Activated CD8-positive, alpha-beta memory T cell treated with anti-CD3 and anti-CD28 coated beads, Interleukin-2, amount 50 U/mL, for 24 hours (primary cell): ENCODE measurements around the gene IL19.
"Not testable (repeated sequence)": the region's sequence is repeated elsewhere in the genome, so short reads cannot be mapped to it uniquely, and the experiment has no call there.

Experiments
- DNase-seq: peaks from one replicate; pipeline ENCODE4 v3.0.0-alpha.2; 2020; ENCODE audit errors: extremely low read depth

IL19 gene

DNA sequence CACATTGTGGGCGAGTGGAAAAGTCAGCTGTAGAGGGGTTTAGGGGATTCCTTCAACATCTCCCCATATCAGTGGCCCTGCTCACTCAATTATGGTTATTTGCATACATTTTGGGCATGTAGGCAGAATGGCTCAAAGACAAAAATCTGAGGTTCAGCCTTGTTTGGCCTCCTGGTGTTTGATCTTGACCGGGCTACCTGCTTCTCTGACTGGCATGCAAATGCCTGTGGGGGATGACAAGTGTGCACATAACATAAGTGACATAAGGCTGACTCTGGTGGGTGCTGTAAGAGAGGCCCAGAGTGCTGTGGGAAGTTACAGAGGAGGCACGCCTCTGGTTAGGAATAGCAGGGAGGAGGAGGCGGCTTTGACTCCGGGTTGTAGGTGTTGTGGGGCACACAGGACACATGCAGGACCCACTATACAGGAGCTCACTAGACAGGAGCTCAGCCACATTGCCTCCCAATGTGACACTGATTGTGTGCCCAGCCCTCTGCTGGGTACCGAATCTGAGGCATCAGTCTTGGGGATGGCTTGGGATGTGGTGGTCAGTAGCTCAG, 29.4 kb upstream of the IL19 start:
- DNase-seq: no peak

DNA sequence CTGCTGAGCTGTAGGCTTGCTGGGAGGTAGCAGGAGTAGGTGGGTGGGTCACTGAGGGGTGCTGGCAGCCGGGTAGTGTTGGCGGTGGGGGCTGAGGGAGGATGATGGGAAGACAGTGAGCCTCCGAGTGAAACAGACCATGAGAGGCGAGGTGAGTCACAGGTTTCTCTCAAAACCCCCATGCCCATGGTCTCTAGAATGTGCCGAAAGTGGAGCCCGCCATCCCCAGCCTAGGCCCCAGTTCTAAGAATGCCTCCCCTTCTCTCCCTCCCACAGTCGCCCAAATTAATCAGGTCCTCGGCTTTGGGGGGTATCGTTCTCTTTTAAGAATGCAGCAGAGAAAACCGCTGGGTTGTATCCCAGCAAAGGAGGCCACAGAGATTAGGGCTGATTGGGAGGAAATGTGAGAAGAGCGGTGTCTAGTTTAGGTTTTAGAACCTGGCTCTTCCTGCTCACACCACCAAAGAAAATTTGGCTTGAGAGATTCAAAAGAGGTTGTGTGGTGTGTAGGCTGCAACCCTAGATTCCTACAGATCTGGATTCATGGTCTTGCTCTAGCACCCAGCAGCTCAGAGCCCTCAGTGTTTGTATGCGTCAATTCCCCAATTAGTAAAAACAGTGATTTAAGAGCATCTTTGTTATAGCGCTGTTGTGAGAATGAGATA, 27.7 kb upstream of the IL19 start:
- no peak for DNase-seq

DNA sequence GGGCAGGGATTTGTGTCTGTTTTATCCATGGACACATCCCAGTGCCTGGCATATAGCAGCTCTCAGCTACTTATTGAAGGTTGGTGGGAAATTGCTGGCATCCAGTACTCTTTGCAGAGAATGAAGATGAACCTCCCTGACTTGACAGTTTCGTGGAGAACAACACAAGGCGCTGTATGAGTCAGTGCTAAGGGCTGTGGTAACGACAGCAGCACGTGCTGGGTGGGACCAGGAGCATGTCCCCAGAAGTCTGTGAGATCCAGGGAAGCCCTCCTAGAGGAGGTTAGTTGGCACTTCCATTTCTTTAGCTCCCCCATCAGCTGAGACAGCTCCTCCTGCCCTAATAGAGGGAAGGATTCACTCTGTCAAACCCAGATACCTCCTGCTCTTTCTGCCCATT, 25.9 kb upstream of the IL19 start:
- no peak for DNase-seq

DNA sequence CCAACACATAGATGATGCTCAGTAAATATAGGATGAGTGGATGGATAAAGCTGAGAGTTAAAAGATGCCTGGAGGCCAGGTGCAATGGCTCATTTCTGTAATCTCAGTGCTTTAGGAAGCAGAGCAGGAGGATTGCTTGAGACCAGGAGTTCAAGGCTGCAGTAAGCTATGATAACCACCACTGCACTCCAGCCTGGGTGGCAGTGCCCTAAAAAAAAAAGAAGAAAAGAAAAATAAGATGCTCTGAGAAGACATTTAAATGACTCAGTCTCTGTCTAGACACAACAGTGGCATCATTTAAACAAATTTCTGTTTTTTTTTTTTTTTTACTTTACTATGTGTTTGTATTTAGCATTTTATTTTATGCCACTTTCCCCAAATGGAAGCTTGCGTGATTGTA, 25.3 kb upstream of the IL19 start:
- DNase-seq: no peak

DNA sequence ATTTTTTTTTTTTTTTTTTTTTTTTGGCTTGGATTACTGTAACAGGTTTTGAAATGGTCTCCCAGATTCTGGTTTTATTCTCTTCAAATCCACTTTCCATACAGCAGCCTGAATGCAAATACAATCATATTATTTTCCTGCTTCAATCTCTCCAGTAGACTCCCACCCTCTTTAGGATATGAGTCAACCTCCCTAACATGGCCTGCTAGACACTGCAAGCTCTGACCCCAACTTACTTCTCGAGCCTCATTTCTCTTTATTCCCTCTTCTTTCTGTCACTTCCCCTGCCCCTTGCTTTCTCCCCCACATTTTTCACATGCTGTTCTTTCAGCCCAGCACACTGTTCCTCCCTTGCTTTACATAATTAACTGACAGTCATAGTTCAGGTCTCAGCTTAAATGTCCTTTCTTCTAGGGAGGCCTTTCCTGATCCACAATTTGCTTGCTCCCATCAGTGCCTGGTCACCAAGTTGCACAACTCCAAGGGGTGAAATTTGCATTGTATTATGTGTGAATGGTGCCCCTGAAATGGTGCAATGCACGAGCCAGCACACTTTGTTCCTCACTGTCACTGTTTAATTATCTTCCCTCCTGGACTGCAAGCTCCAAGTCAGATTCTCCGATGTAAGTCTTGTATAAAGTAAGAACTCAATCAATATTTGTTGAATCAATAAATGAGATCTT, 22.1 kb upstream of the IL19 start:
- no peak for DNase-seq

DNA sequence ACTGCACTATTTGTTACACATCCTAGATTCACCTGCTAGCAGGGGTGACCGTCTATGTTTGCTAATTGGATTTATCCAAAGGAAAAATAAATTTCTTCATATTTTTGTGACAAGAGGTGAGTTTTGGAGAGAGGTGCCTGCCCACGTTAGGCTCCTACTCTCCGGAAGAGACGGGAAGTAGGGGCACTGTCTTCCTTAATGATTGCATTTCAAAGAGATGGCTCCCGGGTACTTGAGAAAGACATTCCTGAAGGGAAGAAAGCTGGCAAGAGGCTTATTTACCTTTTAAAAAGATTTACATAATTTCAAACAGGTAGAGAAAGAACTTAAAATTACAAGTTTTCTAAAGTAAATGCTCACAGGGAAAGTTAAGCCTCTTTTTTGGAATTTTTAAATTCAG, 18.7 kb upstream of the IL19 start:
- DNase-seq: no peak

DNA sequence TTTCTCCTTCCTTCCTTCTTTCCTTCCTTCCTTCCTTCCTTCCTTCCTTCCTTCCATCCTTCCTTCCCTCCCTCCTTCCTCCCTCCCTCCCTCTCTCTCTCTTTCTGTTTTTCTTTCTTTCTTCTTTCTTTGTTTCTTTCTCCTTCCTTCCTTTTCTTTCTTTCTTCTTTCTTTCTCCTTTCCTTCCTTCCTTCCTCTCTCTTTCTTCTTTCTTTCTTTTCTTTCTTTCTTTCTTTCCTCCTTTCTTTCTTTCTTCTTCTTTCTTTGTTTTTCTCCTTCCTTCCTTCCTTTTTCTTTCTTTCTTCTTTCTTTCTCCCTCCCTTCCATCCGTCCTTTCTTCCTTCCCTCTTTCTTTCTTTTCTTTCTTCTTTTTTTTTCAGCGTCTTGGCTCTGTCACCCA, 18.1 kb upstream of the IL19 start:
- DNase-seq: no peak

DNA sequence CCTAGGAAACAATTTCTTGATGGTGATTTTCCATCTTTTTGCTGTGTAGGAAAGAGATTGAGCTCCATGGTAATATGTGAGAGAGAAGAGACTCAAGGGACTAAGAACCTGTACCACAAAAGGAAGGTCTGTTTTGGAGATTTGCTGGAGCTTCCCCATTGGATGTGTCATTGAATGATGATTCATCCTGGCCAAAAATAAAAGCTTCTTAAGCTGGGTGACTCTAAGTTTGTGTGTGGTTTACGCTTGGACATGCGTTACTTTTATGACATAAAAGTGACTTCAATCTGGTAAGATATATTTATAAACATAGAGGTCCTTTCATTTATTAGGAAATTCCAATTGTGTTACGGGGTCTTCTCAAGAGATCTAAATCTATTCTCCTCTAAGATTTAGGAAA, 17.4 kb upstream of the IL19 start:
- no peak for DNase-seq

DNA sequence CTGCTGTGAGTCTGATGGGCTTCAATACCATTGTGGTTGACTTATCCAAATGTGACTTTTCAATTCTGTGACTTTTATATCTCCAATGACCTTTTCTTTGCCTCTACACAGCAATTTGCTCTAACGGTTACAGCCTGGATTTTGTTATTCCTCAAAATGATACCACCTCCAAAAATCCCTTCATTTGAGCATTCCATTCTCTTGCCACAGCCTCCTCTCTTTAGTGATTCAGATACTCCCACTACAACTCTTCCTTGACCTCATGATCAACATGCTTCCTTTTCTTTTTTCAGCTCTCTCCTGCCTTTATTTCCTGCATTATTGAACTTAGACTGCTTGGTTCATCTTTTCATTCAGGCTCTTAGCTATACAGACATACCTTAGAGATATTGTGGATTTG, 16.6 kb upstream of the IL19 start:
- DNase-seq: no peak

DNA sequence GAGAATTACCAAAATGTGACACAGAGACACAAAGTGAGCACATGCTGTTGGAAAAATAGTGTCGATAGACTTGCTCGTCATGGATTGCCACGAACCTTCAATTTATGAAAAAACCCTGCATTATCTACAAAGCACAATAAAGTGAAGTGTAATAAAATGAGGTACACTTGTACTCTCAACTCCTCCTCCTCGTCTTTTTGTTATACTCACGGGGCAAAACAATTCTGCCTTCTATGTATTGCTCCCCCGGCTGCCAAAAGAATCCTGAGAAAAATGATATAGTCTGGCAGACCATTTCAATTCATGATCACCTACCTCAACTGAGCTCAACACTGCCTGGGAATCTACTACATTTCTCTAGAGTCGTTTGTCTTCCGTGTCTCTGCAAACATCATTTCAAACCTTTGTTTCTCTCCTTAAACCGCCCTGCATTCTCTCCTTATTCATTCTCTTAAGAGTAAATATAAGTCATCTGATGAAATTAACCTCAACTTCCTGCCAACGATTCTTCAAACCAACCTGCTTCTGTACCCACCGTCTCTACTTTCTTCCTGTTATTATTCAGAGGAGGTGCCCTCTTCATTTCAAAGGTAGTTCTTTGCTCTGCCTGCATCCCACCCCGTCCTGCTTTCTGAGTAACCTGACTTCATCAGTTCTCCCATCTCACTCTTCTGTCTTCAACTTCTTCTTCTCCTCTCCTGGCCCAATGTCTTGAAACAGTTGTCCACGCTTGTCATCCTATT, 12.9 kb upstream of the IL19 start:
- no peak for DNase-seq

DNA sequence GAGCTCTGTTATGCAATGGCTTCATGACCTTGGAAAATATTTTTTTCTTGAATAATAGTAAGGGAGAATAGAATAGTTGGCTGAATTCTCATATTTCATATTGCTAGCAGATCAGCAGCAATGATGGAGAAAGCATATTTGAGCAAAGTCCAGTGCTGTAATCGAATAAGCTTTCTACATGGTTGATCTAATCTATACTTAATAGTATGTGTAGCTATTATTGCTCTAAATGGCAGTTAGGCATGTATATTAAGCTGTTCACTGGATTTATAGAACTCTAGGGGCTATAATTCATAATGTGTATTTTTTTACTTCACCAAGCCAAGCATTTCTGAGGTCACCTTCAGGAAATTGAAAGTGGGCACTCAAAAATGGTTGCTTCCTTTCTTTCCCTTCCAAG, 10.0 kb upstream of the IL19 start:
- no peak for DNase-seq

DNA sequence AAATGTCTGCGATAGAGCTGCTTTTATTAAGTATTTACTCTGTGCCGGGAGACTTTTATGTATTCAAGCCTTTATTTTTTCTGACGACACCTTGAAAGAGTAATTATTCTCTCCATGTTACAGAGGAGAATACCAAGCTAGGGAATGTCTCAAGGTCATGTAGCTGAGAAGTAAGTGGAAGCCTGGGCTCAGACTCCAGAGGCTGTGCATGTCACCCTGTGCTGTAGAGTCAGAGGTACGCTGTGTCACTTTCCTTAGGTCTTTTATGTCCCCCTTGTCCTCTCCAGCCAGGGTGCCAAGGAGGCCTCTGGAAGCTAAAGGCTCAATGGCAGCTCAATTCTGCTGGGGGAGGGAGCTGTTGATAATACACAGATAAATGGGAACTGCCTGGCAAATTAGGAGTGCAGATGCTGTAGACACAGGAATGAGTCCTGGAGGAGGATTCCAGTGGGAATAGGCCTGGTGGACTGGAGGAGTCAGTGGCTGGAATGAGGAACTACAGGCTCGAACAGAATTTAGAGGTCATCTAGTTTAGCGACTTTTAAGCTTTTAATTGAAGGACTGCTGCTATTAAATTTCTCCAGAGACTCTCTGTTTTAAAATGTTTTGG, 9.3 kb upstream of the IL19 start:
- DNase-seq: no peak

DNA sequence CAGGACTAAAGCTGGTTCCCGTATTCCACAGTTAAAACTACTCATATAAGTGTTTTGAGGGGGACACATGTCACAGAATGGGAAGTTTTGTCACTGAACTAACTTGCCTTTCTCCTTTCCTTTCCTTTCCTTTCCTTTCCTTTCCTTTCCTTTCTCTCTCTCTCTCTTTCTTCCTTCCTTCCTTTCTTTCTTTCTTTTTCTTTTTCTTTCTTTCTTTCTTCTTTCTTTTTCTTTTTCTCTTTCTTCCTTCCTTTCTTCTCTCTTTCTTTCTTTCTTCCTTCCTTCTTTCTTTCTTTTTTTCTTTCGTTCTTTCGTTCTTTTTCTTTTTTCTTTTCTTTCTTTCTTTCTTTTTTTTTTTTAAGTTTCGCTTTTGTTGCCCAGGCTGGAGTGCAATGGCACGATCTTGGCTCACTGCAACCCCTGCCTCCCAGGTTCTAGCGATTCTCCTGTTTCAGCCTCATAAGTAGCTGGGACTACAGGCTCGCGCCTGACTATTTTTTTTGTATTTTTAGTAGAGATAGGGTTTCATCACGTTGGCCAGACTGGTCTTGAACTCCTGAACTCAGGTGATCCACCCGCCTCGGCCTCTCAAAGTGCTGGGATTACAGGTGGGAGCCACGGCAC, 7.7 kb upstream of the IL19 start:
- not testable (repeated sequence) for DNase-seq

DNA sequence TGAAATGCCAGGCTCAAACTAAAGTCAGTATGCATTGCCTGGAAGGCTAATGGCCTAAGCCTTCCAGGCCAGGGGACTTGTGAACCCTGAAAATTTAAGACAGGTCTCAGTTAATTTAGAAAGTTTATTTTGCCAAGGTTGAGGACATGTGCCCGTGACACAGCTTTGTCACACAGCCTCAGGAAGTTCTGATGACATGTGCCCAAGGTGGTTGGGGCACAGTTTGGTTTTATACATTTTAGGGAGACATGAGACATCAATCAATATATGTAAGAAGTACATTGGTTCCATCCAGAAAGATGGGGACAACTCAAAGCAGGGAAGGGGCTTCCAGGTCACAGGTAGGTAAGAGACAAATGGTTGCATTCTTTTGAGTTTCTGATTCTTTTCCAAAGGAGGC, 4.8 kb upstream of the IL19 start:
- DNase-seq: not testable (repeated sequence)

DNA sequence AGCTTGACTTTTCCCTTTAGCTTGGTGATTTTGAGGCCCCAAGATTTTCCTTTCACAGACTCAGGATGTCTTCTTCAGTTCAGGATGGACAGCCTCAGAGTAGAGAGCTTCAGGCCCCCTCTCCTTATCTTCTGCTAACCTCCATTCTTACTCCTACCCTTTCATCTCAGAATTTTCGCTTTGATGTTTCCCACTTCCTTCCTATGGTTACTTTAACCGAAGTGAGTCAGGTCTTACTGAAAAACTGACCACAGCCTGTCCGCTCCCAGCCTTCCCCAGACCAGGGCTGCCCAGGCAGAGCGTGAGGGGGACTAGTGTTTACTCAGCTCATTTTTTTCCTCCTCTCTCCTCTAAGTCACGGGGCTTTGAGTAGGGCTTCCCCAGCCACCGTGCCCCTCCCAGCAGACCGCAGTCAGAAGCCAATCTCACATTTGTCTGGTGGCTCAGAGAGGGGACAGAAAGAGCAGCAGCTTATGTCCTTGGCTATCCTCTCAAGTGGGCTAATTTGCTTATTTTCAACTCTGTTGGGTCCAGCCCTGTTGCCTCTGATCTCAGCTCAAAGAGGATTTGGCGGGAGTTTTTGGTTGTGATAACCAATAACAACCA, 4.2 kb upstream of the IL19 start:
- DNase-seq: no peak

DNA sequence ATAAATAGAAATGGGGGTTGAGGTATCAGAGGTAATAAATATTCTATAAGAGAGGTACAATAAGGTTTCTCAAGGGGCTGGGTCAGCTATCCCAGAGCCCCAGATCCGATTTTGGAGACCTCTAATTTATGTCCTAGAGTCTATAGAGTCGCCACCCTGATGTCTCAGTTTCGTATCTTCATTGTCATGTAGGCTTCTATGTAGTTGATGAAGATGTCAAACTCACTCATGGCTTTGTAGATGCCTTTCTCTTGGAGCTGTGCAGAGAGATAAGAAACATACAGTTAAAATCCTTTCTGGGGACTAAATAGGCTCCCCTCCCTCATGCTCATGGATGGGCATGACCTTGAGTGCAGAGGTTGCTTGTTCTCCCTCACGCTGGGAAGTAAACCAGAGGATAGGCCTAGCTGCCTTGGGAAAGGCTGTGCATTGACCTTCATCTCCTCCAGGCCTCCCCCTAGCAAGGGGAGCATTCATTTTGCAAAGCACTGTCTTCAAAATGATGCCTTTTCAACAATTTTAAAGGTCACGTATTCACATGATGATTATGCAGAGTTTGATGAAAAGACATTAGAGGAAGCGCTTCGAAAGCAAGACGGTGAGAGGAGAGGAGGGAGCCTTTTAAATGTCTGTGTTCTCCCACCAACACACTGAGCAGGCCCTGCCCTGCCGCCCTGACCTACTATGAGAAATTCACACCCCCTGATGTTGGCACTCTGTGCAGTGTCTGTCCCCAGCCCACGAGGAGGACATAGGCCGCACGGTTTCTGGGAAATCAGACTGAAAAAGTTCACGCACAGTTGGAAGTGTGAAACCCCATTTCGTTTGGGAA, 1.9 kb upstream of the IL19 start:
- no peak for DNase-seq

DNA sequence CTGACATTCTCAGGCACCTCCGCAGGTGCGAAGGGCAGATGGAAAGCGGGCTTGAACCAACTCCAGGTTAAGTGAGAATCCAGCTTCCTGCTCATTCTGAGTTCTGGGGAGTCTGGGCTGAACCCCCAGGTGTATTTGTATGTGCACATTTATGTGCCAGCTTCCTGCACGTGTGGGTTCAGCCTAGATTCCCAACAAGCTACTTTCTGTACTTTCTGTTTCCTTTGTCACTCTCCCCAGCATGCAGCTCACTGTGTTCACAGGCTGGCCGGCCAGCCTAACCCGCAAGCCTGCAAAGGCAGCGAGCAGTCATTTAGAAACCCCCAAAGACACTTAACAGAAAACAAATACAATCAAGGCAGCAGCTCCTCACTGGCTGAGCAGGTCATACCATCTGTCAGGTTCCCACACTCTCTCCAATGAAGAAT, 1.3 kb upstream of the IL19 start:
- DNase-seq: no peak

DNA sequence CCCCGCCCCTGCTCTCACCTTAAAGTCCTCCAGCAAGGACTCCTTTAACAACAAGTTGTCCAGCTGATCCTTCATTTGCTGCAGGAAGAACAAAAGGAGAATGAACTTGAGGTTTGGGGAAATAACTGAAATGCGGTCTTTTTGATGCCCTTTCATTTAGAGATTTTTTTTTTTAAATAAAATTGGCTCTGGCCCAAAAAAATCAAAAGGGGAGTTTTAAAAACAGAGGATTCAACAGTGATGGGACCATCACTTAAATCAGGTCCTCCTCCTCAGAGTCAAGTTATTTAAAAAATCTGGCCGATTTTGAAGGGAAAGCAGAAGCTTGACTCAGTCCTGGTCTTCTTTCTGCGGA, 742 bp downstream of the IL19 start:
- DNase-seq: no peak

DNA sequence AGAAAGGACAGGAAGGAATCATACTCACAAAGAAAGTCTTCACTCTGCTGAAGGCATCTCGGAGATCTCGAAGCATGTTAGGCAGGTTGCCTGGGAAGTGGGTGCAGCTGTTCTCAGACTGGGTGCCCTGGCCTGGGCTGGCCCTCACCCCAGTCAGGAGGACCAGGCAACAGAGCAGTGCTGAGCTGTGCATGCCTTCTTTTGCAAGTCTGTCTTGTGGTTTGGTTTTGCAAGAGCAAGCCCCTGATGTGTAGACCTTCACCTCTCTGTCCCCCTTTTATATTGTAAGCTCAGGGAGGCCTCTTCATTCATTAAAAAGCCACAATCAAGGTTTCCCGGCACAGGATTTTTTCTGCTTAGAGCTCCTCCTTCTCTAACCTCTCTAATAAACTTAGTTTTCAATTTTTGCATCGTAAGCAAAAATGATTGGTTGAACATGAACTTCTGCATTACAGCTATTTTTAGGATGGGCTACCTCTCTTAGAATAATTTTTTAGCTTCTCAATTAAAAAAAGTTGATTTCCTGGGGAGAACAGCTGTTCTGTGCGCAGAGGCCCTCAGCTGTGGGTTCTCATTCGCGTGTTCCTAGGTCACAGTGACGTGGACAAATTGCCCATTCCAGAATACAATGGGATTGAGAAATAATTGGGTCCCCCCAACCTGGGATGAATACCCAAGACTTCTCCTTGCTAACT, 1.8 kb downstream of the IL19 start, which contains the start of gene IL10:
Gene IL10, minus strand, starts transcription at position 252 of the 695 bp plus-strand sequence. Its CDS starts 59 bp downstream, at position 193.
- no peak for DNase-seq

DNA sequence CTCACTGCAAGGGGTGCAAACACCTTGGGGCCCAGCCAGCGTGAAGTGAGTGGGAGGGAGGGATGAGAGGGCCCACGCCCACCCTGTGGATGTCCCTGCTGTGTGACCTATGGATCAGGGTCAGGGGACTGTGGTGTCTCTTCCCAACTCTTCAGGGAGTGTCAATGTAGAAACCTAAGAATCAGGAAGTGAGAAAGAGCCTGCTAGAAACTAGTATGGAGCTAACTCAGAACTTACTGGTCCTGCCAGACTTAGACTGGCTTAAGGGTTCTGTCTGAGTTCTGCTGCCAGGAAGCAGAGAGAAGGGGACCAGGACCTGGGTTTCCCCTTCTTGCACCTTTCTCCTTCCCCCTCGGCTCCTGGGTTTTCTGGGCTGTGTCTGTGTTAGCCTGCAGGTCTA, 3.5 kb downstream of the IL19 start:
- no peak for DNase-seq
